Transverse colon (tissue), 4 donors: ENCODE results near the gene TEX44.
A peak's percentile ranks its signal among the peaks of the same experiment; 100 is the strongest.

Source experiments
- CTCF ChIP-seq, 5 experiments: fragments of 200-600 bp in 3 of 5; fragments of 450-650 bp in 2 of 5; sonication (generic) in 3 of 5; IDR thresholded peaks; 1 replicate in 2 of 5; 2 replicates in 3 of 5; pipeline ENCODE4 v1.5.1; 2016 to 2017; ENCODE audit warnings: antibody characterized with exemption in 5 of 5, inconsistent platforms in 3 of 5, mild to moderate bottlenecking in 2 of 5, moderate library complexity in 1 of 5
- EP300 ChIP-seq: sonication (generic); formaldehyde crosslinking; IDR thresholded peaks from one replicate; pipeline ENCODE4 v1.6.1; 2017; ENCODE audit warnings: antibody characterized with exemption, low read depth
- POLR2A ChIP-seq: fragments of 450-650 bp; IDR thresholded peaks from one replicate; pipeline ENCODE4 v1.6.1; 2016; ENCODE audit warnings: antibody characterized with exemption, mild to moderate bottlenecking, moderate library complexity
- POLR2AphosphoS5 ChIP-seq, 3 donors: sonication (generic); formaldehyde crosslinking; IDR thresholded peaks; one replicate each; pipeline ENCODE4 v1.6.1; 2016; ENCODE audit warnings: antibody characterized with exemption in 3 of 3

- no peak for TF ChIP-seq CTCF (IDR thresholded peaks at IDR 0.05)
- TF ChIP-seq EP300, result no peak
- TF ChIP-seq POLR2A, result peak; percentile 16
- peak in 2 of 3 donors; percentile 6 to 74 for TF ChIP-seq POLR2AphosphoS5 (IDR thresholded peaks at IDR 0.05)
Measured at GRCh38 chr2:231614559-231615057, 21.9 kb downstream of the TEX44 start.
